ENCODE results near the gene ABT1. TPM values are rescaled to one million over a fixed set of nuclear protein-coding genes. Genes with fewer than 3 reads are reported as not detected.

ABT1 gene
- total and polyA plus RNA-seq, 2 of the 8 experiments (the other 6 are each of a cell fraction or from before 2014, with no cell fraction given) = 20.5 to 30.7 TPM

- H2BK120ac ChIP-seq (replicated peaks; ENCODE audit: low read depth, low read length) = no peak overlapping the region
- no peaks in the 10 kb centered on the region for H3K27me3 ChIP-seq (replicated peaks in 1 of 4; ENCODE audit: control insufficient read depth in 3 of 4, extremely low read depth in 1 of 4, insufficient read depth in 3 of 4, low read length in 3 of 4)
- H3K18ac ChIP-seq (ENCODE audit: extremely low read depth, low read length) = no peak overlapping the region
- no peak overlapping the region for H3K4me3 ChIP-seq (ENCODE audit: extremely low read depth in 1 of 4, insufficient read depth in 2 of 4, low read depth in 3 of 4, low read length in 4 of 4)
- H3K14ac ChIP-seq (ENCODE audit: insufficient read length) = no peak overlapping the region
- no peak overlapping the region for H3K9ac ChIP-seq (replicated peaks in 1 of 4; ENCODE audit: extremely low read depth in 1 of 4, low read depth in 3 of 4, low read length in 3 of 4)
- no peak overlapping the region for H3K56ac ChIP-seq (replicated peaks; ENCODE audit: insufficient read length, low read depth, low read length)
- no peak overlapping the region for H3K27ac ChIP-seq (ENCODE audit: low read depth, low read length)
- no peak overlapping the region for H2AFZ ChIP-seq (ENCODE audit: low read length)
- no peak overlapping the region for H4K8ac ChIP-seq (ENCODE audit: extremely low read depth, insufficient read depth, low read length)
- ChIA-PET CTCF (ENCODE audit: partially characterized antibody) (no interaction called here), POLR2A (ENCODE audit: partially characterized antibody) (no interaction called here)
- no peak overlapping the region for H2BK15ac ChIP-seq (ENCODE audit: low read length)
- no peak for DNase-seq (ENCODE audit: low read depth in 1 of 2, low spot score in 2 of 2)
- H3K23ac ChIP-seq (ENCODE audit: insufficient read length) = no peak overlapping the region
- H3K36me3 ChIP-seq (ENCODE audit: control insufficient read depth in 2 of 4, insufficient read depth in 4 of 4, low read length in 3 of 4) = peaks cover 0 to 6% (median 3%) of the 10 kb centered on the region in 4 experiments; a peak in 2 of 8 replicates
- H3K9me3 ChIP-seq (ENCODE audit: insufficient read depth in 2 of 2, low read depth in 1 of 2, low read length in 1 of 2) = no peaks in the 10 kb centered on the region
- peaks cover 0 to 5% (median 2%) of the 10 kb centered on the region in 4 experiments; a peak in 5 of 7 replicates for H3K4me1 ChIP-seq (replicated peaks in 1 of 4; ENCODE audit: control insufficient read depth in 3 of 4, insufficient read depth in 4 of 4, low read length in 3 of 4)
- whole genome bisulfite sequencing, 2 experiments (ENCODE audit: extremely low coverage in 1 of 2, insufficient coverage in 1 of 2, insufficient read length in 1 of 2, insufficient replicate concordance in 2 of 2, low coverage in 1 of 2, low lambda C conversion rate in 2 of 2, missing lambda C conversion rate in 1 of 2) = 82% methylated on average over 1 of the region's 1 CpG; no CpG with 5 or more reads in 1 of the 2 experiments
- H3K4me2 ChIP-seq (ENCODE audit: insufficient read depth in 1 of 2, low read depth in 2 of 2, low read length in 2 of 2) = no peak overlapping the region
- no peak overlapping the region for H4K5ac ChIP-seq (ENCODE audit: insufficient read length, low read depth, low read length)
- H4K91ac ChIP-seq (replicated peaks; ENCODE audit: insufficient read length, low read length) = no peak overlapping the region
- H3K4ac ChIP-seq (replicated peaks; ENCODE audit: insufficient read length, low read depth, low read length) = no peak overlapping the region
- FAIRE-seq = no peak
- no peak overlapping the region for H2BK12ac ChIP-seq (ENCODE audit: low read depth, low read length)
- peaks cover 0 to 12% of the 10 kb centered on the region in 2 experiments; a peak in 2 of 4 replicates for H3K79me2 ChIP-seq (ENCODE audit: control insufficient read depth in 1 of 2, insufficient read depth in 2 of 2, low read length in 2 of 2)
- H2BK20ac ChIP-seq (ENCODE audit: low read length) = no peak overlapping the region
- no peaks in the 10 kb centered on the region for H4K20me1 ChIP-seq (replicated peaks in 1 of 2; ENCODE audit: control insufficient read depth in 1 of 2, insufficient read depth in 2 of 2, low read length in 2 of 2)
- H2AK5ac ChIP-seq (ENCODE audit: low read depth, low read length) = no peak overlapping the region
- peaks cover 8% of the 10 kb centered on the region for H3K79me1 ChIP-seq (ENCODE audit: low read depth, low read length)
- peaks cover 17% of the 10 kb centered on the region for H3K23me2 ChIP-seq (ENCODE audit: low read depth, low read length)
- no peak overlapping the region for H2BK5ac ChIP-seq (ENCODE audit: low read depth, low read length)
- TF ChIP-seq TEAD4 (IDR thresholded peaks at IDR 0.05; ENCODE audit: low read depth, low read length) (no peak), POLR2AphosphoS5 (IDR thresholded peaks at IDR 0.05; ENCODE audit: low read depth, low read length) (no peak), NRF1 (IDR thresholded peaks at IDR 0.05; ENCODE audit: low read depth, low read length) (no peak), SUZ12 (IDR thresholded peaks at IDR 0.05; ENCODE audit: low read length) (no peak), TAF7 (optimal IDR thresholded peaks at IDR 0.05; ENCODE audit: borderline replicate concordance, low read depth, low read length) (no peak), SAP30 (IDR thresholded peaks at IDR 0.05; ENCODE audit: insufficient read depth, insufficient replicate concordance, low read length) (no peak), ATF2 (IDR thresholded peaks at IDR 0.05; ENCODE audit: low read length) (no peak), JUN (IDR thresholded peaks at IDR 0.05; ENCODE audit: low read depth, low read length) (no peak), RNF2 (IDR thresholded peaks at IDR 0.05; ENCODE audit: borderline replicate concordance, low read depth, low read length, missing control alignments, poor library complexity, severe bottlenecking) (no peak), RAD21 (IDR thresholded peaks at IDR 0.05 in 1 of 2, conservative IDR thresholded peaks at IDR 0.05 in 1 of 2; ENCODE audit: low read depth in 2 of 2, low read length in 2 of 2) (no peak), TAF1 (IDR thresholded peaks at IDR 0.05; ENCODE audit: low read depth, low read length) (no peak), NANOG (IDR thresholded peaks at IDR 0.05; ENCODE audit: insufficient read depth, low read depth, low read length, poor library complexity, severe bottlenecking) (no peak)
Observed at GRCh38 chr6:26599134-26599533, 2.4 kb downstream of the ABT1 start.
